ENCODE data around the gene STX16. TPM values are rescaled to one million over a fixed set of nuclear protein-coding genes. Genes with fewer than 3 reads are reported as not detected.
A peak's percentile ranks its signal among the peaks of the same experiment; 100 is the strongest.

STX16 gene
- total RNA-seq, 2 experiments from 2014 or later, result 108 to 109 TPM

- no peak for ATAC-seq
- Mint-ChIP-seq H3K36me3 (ENCODE audit: low read depth) (peaks cover 21% of the 10 kb centered on the region), H3K4me3 (no peak overlapping the region), H3K27ac (no peak overlapping the region), H3K9me3 (no peaks in the 10 kb centered on the region), H3K4me1 (ENCODE audit: low read depth) (peaks cover 2% of the 10 kb centered on the region), H3K27me3 (no peaks in the 10 kb centered on the region)
- POLR2A ChIA-PET, result interaction anchor here (1.6 kb wide), 1 partner anchor 9 kb away, joined by 7 read pairs; no protein-coding TSS in a partner anchor
- peak; percentile 27 for DNase-seq
- CTCF ChIA-PET, result interaction anchor here (1.4 to 1.6 kb wide), 3 partner anchors 43 to 136 kb away, joined by 3 to 6 read pairs (median 5); no protein-coding TSS in a partner anchor
- intact Hi-C loops (cut with micrococcal nuclease), result no loop called here
- TF ChIP-seq CTCF (IDR thresholded peaks at IDR 0.05), result no peak
Observed at GRCh38 chr20:58702859-58703648, 52.0 kb downstream of the STX16 start.

- Mint-ChIP-seq H3K27me3 (no peaks in the 10 kb centered on the region), H3K36me3 (ENCODE audit: low read depth) (peaks cover 21% of the 10 kb centered on the region), H3K9me3 (no peaks in the 10 kb centered on the region), H3K27ac (no peak overlapping the region), H3K4me1 (ENCODE audit: low read depth) (peaks cover 2% of the 10 kb centered on the region), H3K4me3 (no peak overlapping the region)
- no peak for TF ChIP-seq CTCF (IDR thresholded peaks at IDR 0.05)
- intact Hi-C loops (cut with micrococcal nuclease), result no loop called here
- CTCF ChIA-PET, result interaction anchor here (1.4 to 2.3 kb wide), 3 partner anchors 10 to 57 kb away, joined by 3 to 6 read pairs (median 6); no protein-coding TSS in a partner anchor
- DNase-seq (no peak), ATAC-seq (no peak)
- POLR2A ChIA-PET, result interaction anchor here (1.6 kb wide), 1 partner anchor 10 kb away, joined by 7 read pairs; no protein-coding TSS in a partner anchor
Observed at GRCh38 chr20:58703765-58704371, 52.8 kb downstream of the STX16 start.

GRCh38 chr20:58705208-58705926, 54.3 kb downstream of the STX16 start:
- CTCF ChIA-PET, result interaction anchor here (1.0 to 2.3 kb wide), 4 partner anchors 12 to 791 kb away, joined by 3 to 6 read pairs (median 4); no protein-coding TSS in a partner anchor

GRCh38 chr20:58706150-58706892, 55.2 kb downstream of the STX16 start:
- ChIA-PET POLR2A (interaction anchor here (0.6 kb wide), 1 partner anchor 265 kb away, joined by 3 read pairs; no protein-coding TSS in a partner anchor), CTCF (interaction anchor here (1.0 to 2.3 kb wide), 3 partner anchors 13 to 225 kb away, joined by 3 to 6 read pairs (median 6); no protein-coding TSS in a partner anchor)
- Mint-ChIP-seq H3K4me1 (ENCODE audit: low read depth) (no peaks in the 10 kb centered on the region), H3K4me3 (no peak overlapping the region), H3K27ac (no peak overlapping the region), H3K27me3 (no peaks in the 10 kb centered on the region), H3K36me3 (ENCODE audit: low read depth) (peaks cover 15% of the 10 kb centered on the region), H3K9me3 (no peaks in the 10 kb centered on the region)
- ATAC-seq, result no peak
- TF ChIP-seq CTCF (IDR thresholded peaks at IDR 0.05), result no peak
- DNase-seq, result no peak
- intact Hi-C loops (cut with micrococcal nuclease), result no loop called here

More at GRCh38 chr20:58705208-58705926, 54.3 kb downstream of the STX16 start:
- POLR2A ChIA-PET, result interaction anchor here (0.6 kb wide), 1 partner anchor 266 kb away, joined by 3 read pairs; no protein-coding TSS in a partner anchor
- Mint-ChIP-seq H3K4me3 (no peak overlapping the region), H3K27me3 (no peaks in the 10 kb centered on the region), H3K27ac (peak overlapping the region; percentile 24), H3K4me1 (ENCODE audit: low read depth) (peaks cover under 1% of the 10 kb centered on the region), H3K36me3 (ENCODE audit: low read depth) (peaks cover 15% of the 10 kb centered on the region), H3K9me3 (no peaks in the 10 kb centered on the region)
- TF ChIP-seq CTCF (IDR thresholded peaks at IDR 0.05), result no peak
- DNase-seq (no peak), ATAC-seq (no peak)
- intact Hi-C loops (cut with micrococcal nuclease), result no loop called here

Measured in activated CD8-positive, alpha-beta T cell treated with anti-CD3 and anti-CD28 coated beads for 36 hours (primary cell).